ENCODE data around the gene MACROD2.

DNA sequence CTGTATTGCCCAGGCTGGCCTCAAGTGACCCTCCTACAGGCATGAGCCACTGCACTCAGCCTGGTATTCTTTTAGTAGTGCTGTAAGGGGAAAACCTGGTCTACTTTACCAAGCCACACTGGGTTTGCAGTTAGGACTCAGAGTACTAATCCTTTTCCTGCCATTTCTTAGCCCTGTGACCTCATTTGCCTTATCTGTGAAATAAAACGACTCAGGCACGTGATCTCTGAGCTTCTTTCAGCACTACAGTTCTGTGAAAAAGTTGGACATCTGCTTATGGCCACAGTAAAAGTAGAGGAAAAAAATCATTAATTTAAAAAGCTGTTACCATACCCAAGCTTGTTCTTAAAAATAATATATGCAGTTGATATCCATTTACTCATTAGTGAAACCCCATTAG is 1570.5 kb downstream of the MACROD2 start:
- TF ChIP-seq, protein P1, sequence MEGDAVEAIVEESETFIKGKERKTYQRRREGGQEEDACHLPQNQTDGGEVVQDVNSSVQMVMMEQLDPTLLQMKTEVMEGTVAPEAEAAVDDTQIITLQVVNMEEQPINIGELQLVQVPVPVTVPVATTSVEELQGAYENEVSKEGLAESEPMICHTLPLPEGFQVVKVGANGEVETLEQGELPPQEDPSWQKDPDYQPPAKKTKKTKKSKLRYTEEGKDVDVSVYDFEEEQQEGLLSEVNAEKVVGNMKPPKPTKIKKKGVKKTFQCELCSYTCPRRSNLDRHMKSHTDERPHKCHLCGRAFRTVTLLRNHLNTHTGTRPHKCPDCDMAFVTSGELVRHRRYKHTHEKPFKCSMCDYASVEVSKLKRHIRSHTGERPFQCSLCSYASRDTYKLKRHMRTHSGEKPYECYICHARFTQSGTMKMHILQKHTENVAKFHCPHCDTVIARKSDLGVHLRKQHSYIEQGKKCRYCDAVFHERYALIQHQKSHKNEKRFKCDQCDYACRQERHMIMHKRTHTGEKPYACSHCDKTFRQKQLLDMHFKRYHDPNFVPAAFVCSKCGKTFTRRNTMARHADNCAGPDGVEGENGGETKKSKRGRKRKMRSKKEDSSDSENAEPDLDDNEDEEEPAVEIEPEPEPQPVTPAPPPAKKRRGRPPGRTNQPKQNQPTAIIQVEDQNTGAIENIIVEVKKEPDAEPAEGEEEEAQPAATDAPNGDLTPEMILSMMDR (IDR thresholded peaks at IDR 0.05): no peak
- no peak for TF ChIP-seq EZH2 (IDR thresholded peaks at IDR 0.05; ENCODE audit: borderline replicate concordance, insufficient read depth, low read depth, low read length, poor library complexity, severe bottlenecking)
